ENCODE data around the gene NFKBIA. TPM values are rescaled to one million over a fixed set of nuclear protein-coding genes. Genes with fewer than 3 reads are reported as not detected.
"Not testable (repeated sequence)": the region's sequence is repeated elsewhere in the genome, so short reads cannot be mapped to it uniquely, and the experiment has no call there.

Gene NFKBIA
- total and polyA plus RNA-seq, 10 donors: 107 to 482 (median 305) TPM

GRCh38 chr14:35380794-35381193 lies 23.8 kb downstream of the NFKBIA start:
- H3K4me1 ChIP-seq: peaks cover 0 to 35% (median 15%) of the 10 kb centered on the region in 6 donors
- no peaks in the 10 kb centered on the region for H3K27me3 ChIP-seq (replicated peaks in 1 of 7)
- intact Hi-C loops (cut with DNase I; ENCODE audit: low total_unique reads): no loop called here
- no peak overlapping the region for H3K4me3 ChIP-seq
- no peak for TF ChIP-seq POLR2A (IDR thresholded peaks at IDR 0.05)
- peak in 1 of 3 donors; percentile 24 for TF ChIP-seq POLR2AphosphoS5 (IDR thresholded peaks at IDR 0.05)
- DNase-seq: no peak
- H3K36me3 ChIP-seq: no peaks in the 10 kb centered on the region
- H3K27ac ChIP-seq: peak overlapping the region in 1 of 8 donors; percentile 27
- no peaks in the 10 kb centered on the region for H3K9me3 ChIP-seq
- 77 to 88% (median 79%) methylated on average over 7 of the region's 7 CpGs for WGBS, 5 donors

DNA sequence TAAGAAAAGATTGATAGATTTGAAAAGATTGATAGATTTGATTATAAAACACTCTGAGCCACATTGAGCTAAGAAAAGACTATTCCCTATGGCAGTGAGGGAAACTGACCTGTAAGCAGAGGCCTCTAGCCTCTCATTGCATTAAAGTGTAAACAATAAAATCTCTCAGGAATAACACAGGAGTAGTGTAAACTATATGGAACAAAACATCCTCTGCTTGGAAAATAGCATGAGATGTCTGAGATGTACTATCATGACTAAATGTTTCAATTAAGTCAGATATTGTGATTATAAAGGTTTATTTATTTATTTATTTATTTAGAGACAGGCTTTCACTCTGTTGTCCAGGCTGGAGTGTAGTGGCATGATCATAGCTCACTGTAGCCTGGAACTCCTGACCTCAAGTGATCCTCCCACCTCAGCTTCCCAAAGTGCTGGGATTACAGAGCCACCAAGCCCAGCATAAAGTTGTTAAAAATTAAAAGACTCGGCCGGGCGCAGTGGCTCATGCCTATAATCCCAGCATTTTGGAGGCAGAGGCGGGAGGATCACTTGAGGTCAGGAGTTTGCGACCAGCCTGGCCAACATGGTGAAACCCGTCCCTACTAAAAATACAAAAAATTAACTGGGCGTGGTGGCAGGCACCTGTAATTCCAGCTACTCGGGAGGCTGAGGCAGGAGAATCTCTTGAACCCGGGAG lies 25.2 kb downstream of the NFKBIA start:
- peaks cover 0 to 36% (median 12%) of the 10 kb centered on the region in 6 donors for H3K4me1 ChIP-seq
- H3K36me3 ChIP-seq; H3K9me3 ChIP-seq; H3K4me3 ChIP-seq; H3K27ac ChIP-seq; intact Hi-C loops (cut with DNase I; ENCODE audit: low total_unique reads); DNase-seq; H3K27me3 ChIP-seq (replicated peaks in 1 of 7): not testable (repeated sequence)
- WGBS, 5 donors: 79 to 90% (median 86%) methylated on average over 9 of the region's 9 CpGs

DNA sequence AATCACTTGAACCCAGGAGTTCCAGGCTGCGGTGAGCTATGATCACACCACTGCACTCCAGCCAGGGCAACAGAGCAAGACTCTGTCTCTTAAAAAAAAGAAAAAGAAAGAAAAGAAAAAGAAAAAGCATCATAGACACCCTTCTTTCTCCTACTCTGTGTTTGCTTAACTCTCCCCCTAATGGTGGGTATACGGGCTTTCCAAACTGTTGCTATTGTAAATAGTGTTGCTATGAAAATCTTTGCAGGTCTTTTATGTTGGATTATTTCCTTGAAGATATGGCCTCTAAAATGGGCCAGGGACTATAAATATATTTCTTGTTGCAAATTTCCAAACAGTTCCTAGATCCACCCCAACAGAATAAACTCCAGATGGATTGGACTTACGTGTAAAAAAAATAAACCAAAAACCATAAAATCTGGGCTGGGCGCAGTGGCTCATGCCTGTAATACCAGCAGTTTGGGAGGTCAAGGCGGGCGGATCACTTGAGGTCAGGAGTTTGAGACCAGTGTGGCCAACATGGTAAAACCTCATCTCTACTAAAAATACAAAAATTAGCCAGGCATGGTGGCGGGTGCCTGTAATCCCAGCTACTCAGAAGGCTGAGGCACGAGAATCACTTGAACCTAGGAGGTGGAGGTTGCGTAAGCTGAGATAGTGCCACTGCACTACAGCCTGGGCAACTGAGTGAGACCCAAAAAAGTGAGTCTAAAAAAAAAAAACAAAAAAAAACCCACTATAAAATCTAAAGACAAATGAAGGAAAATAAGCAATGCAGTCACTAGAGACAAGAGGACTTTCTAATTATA lies 25.9 kb downstream of the NFKBIA start:
- intact Hi-C loops (cut with DNase I; ENCODE audit: low total_unique reads): no loop called here
- Histone ChIP-seq H3K4me3 (no peak overlapping the region), H3K9me3 (no peaks in the 10 kb centered on the region), H3K27ac (no peak overlapping the region), H3K36me3 (no peaks in the 10 kb centered on the region), H3K27me3 (replicated peaks in 1 of 7) (no peaks in the 10 kb centered on the region), H3K4me1 (peaks cover 0 to 36% (median 14%) of the 10 kb centered on the region in 6 donors)
- no peak for TF ChIP-seq POLR2AphosphoS5 (IDR thresholded peaks at IDR 0.05)
- TF ChIP-seq POLR2A (IDR thresholded peaks at IDR 0.05): no peak
- TF ChIP-seq CTCF (IDR thresholded peaks at IDR 0.05 in 8 of 11, conservative IDR thresholded peaks at IDR 0.05 in 3 of 11): no peak
- 90 to 95% (median 94%) methylated on average over 9 of the region's 9 CpGs for WGBS, 5 donors
- DNase-seq: no peak

GRCh38 chr14:35375558-35376025 lies 29.0 kb downstream of the NFKBIA start:
- intact Hi-C loops (cut with DNase I; ENCODE audit: low total_unique reads): no loop called here
- peak overlapping the region in 2 of 8 donors; percentile 27 to 82 for H3K27ac ChIP-seq
- peak; percentile 33 for DNase-seq
- 73 to 84% (median 76%) methylated on average over 7 of the region's 7 CpGs for WGBS, 5 donors
- no peaks in the 10 kb centered on the region for H3K27me3 ChIP-seq (replicated peaks in 1 of 7)
- H3K4me3 ChIP-seq: no peak overlapping the region
- TF ChIP-seq POLR2AphosphoS5 (IDR thresholded peaks at IDR 0.05) (peak in 1 of 3 donors; percentile 12), CTCF (IDR thresholded peaks at IDR 0.05 in 8 of 11, conservative IDR thresholded peaks at IDR 0.05 in 3 of 11) (no peak), POLR2A (IDR thresholded peaks at IDR 0.05) (no peak)
- H3K36me3 ChIP-seq: no peaks in the 10 kb centered on the region
- H3K4me1 ChIP-seq: peaks cover 0 to 33% (median 15%) of the 10 kb centered on the region in 6 donors
- peaks cover 0 to 10% (median 5%) of the 10 kb centered on the region in 8 donors for H3K9me3 ChIP-seq

GRCh38 chr14:35374263-35374712 lies 30.3 kb downstream of the NFKBIA start:
- TF ChIP-seq POLR2A (IDR thresholded peaks at IDR 0.05) (no peak), POLR2AphosphoS5 (IDR thresholded peaks at IDR 0.05) (peak in 1 of 3 donors; percentile 69), CTCF (IDR thresholded peaks at IDR 0.05 in 8 of 11, conservative IDR thresholded peaks at IDR 0.05 in 3 of 11) (no peak)
- peaks cover 0 to 11% (median 5%) of the 10 kb centered on the region in 8 donors for H3K9me3 ChIP-seq
- peak overlapping the region in 1 of 8 donors; percentile 7 for H3K4me3 ChIP-seq
- no peaks in the 10 kb centered on the region for H3K27me3 ChIP-seq (replicated peaks in 1 of 7)
- 39 to 78% (median 51%) methylated on average over 7 of the region's 7 CpGs for WGBS, 5 donors
- H3K36me3 ChIP-seq: no peaks in the 10 kb centered on the region
- peak; percentile 33 for DNase-seq
- intact Hi-C loops (cut with DNase I; ENCODE audit: low total_unique reads): no loop called here
- H3K27ac ChIP-seq: peak overlapping the region in 6 of 8 donors; percentile 28 to 82 (median 76)
- peaks cover 0 to 46% (median 21%) of the 10 kb centered on the region in 6 donors for H3K4me1 ChIP-seq

- H3K27ac ChIP-seq; H3K4me3 ChIP-seq; H3K36me3 ChIP-seq; DNase-seq; H3K27me3 ChIP-seq (replicated peaks in 1 of 7); intact Hi-C loops (cut with DNase I; ENCODE audit: low total_unique reads): not testable (repeated sequence)
- peaks cover 0 to 57% (median 28%) of the 10 kb centered on the region in 6 donors for H3K4me1 ChIP-seq
- WGBS, 5 donors: 86 to 95% (median 89%) methylated on average over 11 of the region's 11 CpGs
- H3K9me3 ChIP-seq: peaks cover 0 to 11% (median 5%) of the 10 kb centered on the region in 8 donors
Measured at GRCh38 chr14:35373208-35373607, 31.3 kb downstream of the NFKBIA start.

Measured in spleen (tissue), 11 donors.